ENCODE results near the gene MOXD1. TPM values are rescaled to one million over a fixed set of nuclear protein-coding genes. Genes with fewer than 3 reads are reported as not detected.

Gene MOXD1
- total RNA-seq, 1 donor from 2014 or later = 31.4 TPM

Other genes starting within 250 kb of the MOXD1 start
- 38.3 TPM for gene STX7, start 111.6 kb upstream of the MOXD1 start, total RNA-seq
- not detected for gene TAAR9, start 136.8 kb upstream of the MOXD1 start, total RNA-seq
- not detected for gene TAAR8, start 151.2 kb upstream of the MOXD1 start, total RNA-seq
- not detected for gene TAAR6, start 168.8 kb upstream of the MOXD1 start, total RNA-seq
- not detected for gene TAAR5, start 188.3 kb upstream of the MOXD1 start, total RNA-seq
- not detected for gene TAAR2, start 222.8 kb upstream of the MOXD1 start, total RNA-seq

Measured in esophagus mucosa (tissue), 1 donor.